Tibial artery (tissue), 4 donors: Measurements from ENCODE around the gene TTC21A.
"Not testable (repeated sequence)": the region's sequence is repeated elsewhere in the genome, so short reads cannot be mapped to it uniquely, and the experiment has no call there.

Source experiments
- DNase-seq, 2 donors: peaks; one replicate each; pipeline ENCODE4 v3.0.0-alpha.2; 2019
- H3K27ac ChIP-seq, 2 donors: fragments of 200-600 bp; sonication (generic) in 1 of 2; 1 replicate in 1 of 2; 2 replicates in 1 of 2; pipeline ENCODE4 v1.5.1; 2018 to 2019; ENCODE audit warnings: mild to moderate bottlenecking in 1 of 2
- H3K27me3 ChIP-seq, 2 donors: fragments of 200-600 bp; sonication (generic) in 1 of 2; one replicate each; pipeline versions ENCODE4 v1.5.1 to v1.6.0; 2016 to 2019
- H3K36me3 ChIP-seq, 3 donors: fragments of 200-600 bp; sonication (generic) in 2 of 3; one replicate each; pipeline ENCODE4 v1.5.1; 2016 to 2019; ENCODE audit warnings: mild to moderate bottlenecking in 2 of 3
- H3K4me1 ChIP-seq, 4 donors: fragments of 200-600 bp; sonication (generic) in 2 of 4; 1 replicate in 3 of 4; 2 replicates in 1 of 4; pipeline ENCODE4 v1.5.1; 2016 to 2019
- H3K4me3 ChIP-seq, 2 donors: fragments of 200-600 bp; sonication (generic) in 1 of 2; 1 replicate in 1 of 2; 2 replicates in 1 of 2; pipeline ENCODE4 v1.5.1; 2018 to 2019; ENCODE audit warnings: mild to moderate bottlenecking in 2 of 2
- H3K9me3 ChIP-seq, 3 donors: fragments of 200-600 bp; sonication (generic) in 1 of 3; one replicate each; pipeline ENCODE4 v1.5.1; 2016 to 2019
- intact Hi-C: fragments of 100-400 bp; cut with DNase I; formaldehyde crosslinking; loops from one replicate; pipeline ENCODE4 v1.15.0; 2023; ENCODE audit warnings: low total_unique reads
- TF ChIP-seq, protein P1 (sequence below), 2 experiments: fragments of 200-600 bp in 1 of 2; fragments of 450-650 bp in 1 of 2; IDR thresholded peaks; one replicate each; pipeline ENCODE4 v1.5.1; 2017 to 2019; ENCODE audit warnings: antibody characterized with exemption in 2 of 2, mild to moderate bottlenecking in 1 of 2, moderate library complexity in 1 of 2

The TTC21A gene

GRCh38 chr3:39169712-39170111 lies 62.2 kb downstream of the TTC21A start:
- TF ChIP-seq, protein P1, sequence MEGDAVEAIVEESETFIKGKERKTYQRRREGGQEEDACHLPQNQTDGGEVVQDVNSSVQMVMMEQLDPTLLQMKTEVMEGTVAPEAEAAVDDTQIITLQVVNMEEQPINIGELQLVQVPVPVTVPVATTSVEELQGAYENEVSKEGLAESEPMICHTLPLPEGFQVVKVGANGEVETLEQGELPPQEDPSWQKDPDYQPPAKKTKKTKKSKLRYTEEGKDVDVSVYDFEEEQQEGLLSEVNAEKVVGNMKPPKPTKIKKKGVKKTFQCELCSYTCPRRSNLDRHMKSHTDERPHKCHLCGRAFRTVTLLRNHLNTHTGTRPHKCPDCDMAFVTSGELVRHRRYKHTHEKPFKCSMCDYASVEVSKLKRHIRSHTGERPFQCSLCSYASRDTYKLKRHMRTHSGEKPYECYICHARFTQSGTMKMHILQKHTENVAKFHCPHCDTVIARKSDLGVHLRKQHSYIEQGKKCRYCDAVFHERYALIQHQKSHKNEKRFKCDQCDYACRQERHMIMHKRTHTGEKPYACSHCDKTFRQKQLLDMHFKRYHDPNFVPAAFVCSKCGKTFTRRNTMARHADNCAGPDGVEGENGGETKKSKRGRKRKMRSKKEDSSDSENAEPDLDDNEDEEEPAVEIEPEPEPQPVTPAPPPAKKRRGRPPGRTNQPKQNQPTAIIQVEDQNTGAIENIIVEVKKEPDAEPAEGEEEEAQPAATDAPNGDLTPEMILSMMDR (IDR thresholded peaks at IDR 0.05) = no peak

GRCh38 chr3:39170461-39170860 lies 63.0 kb downstream of the TTC21A start:
- intact Hi-C loops = no loop called here
- no peak for DNase-seq
- H3K4me3 ChIP-seq = no peak overlapping the region

More at GRCh38 chr3:39169712-39170111, 62.2 kb downstream of the TTC21A start:
- no peak for DNase-seq
- H3K27me3 ChIP-seq = no peaks in the 10 kb centered on the region
- intact Hi-C loops = no loop called here
- no peaks in the 10 kb centered on the region for H3K9me3 ChIP-seq
- peaks cover 0 to 5% (median 0%) of the 10 kb centered on the region in 4 donors for H3K4me1 ChIP-seq
- H3K4me3 ChIP-seq = no peak overlapping the region
- no peaks in the 10 kb centered on the region for H3K36me3 ChIP-seq
- no peak overlapping the region for H3K27ac ChIP-seq

DNA sequence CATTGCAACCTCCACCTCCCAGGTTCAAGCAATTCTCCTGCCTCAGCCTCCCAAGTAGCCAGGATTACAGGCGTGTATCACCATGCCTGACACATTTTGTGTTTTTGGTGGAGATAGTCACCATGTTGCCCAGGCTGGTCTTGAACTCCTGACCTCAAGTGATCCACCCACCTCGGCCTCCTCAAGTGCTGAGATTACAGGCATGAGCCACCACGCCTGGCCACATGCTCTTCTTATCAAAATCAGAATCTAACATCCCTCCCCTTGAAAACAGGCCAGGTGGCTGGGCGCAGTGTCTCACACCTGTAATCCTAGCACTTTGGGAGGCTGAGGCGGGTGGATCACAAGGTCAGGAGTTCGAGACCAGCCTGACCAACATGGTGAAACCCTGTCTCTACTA lies 63.4 kb downstream of the TTC21A start:
- H3K4me3 ChIP-seq, H3K9me3 ChIP-seq, H3K4me1 ChIP-seq, H3K36me3 ChIP-seq, intact Hi-C loops, H3K27me3 ChIP-seq, H3K27ac ChIP-seq: not testable (repeated sequence)
- peak in 1 of 2 donors; percentile 32 for DNase-seq

More at GRCh38 chr3:39170461-39170860, 63.0 kb downstream of the TTC21A start:
- Histone ChIP-seq H3K9me3 (no peaks in the 10 kb centered on the region), H3K4me1 (peaks cover 0 to 5% (median 0%) of the 10 kb centered on the region in 4 donors), H3K27ac (no peak overlapping the region), H3K36me3 (no peaks in the 10 kb centered on the region), H3K27me3 (no peaks in the 10 kb centered on the region)
- TF ChIP-seq, protein P1 (IDR thresholded peaks at IDR 0.05) = no peak

- H3K9me3 ChIP-seq = no peaks in the 10 kb centered on the region
- intact Hi-C loops = no loop called here
- no peak overlapping the region for H3K27ac ChIP-seq
- no peaks in the 10 kb centered on the region for H3K36me3 ChIP-seq
- H3K27me3 ChIP-seq = no peaks in the 10 kb centered on the region
- H3K4me3 ChIP-seq = no peak overlapping the region
- DNase-seq = no peak
- TF ChIP-seq, protein P1 (IDR thresholded peaks at IDR 0.05) = no peak
- peaks cover 0 to 4% (median 2%) of the 10 kb centered on the region in 4 donors for H3K4me1 ChIP-seq
Measured at GRCh38 chr3:39171860-39172259, 64.4 kb downstream of the TTC21A start.

DNA sequence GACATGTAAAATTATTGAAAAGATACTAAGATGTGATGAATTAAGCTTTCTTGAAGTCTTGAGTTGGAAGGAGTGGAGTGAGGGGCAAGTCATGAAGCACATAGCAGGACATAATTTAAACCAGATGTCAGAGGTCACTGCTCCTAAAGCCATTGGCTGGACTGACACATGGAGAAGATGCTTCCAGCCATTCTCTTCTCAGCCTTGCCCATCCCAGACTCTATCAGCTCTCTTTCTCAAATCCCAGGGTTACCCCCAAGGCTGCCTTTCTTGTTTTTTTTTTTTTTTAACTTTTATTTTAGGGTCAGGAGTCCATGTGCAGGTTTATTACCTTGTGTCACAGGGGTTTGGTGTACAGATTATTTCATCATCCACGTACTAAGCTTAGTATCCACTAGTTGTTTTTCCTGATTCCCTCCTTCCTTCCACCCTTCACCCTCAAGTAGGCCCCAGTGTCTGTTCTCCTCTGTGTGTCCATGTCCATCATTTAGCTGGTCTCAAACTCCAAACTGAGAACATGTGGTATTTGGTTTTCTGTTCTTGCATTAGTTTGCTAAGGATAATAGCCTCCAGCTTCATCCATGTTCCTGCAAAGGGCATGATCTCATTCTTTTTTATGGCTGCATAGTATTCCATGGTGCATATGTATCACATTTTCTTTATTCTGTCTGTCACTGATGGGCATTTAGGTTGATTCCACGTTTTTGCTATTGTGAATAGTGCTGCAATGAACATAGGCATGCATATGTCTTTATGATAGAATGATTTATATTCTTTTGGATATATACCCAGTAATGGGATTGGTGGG lies 66.0 kb downstream of the TTC21A start:
- Histone ChIP-seq H3K27me3 (no peaks in the 10 kb centered on the region), H3K27ac (no peak overlapping the region), H3K4me1 (peaks cover 0 to 16% (median 8%) of the 10 kb centered on the region in 4 donors), H3K4me3 (no peak overlapping the region), H3K9me3 (no peaks in the 10 kb centered on the region), H3K36me3 (no peaks in the 10 kb centered on the region)
- intact Hi-C loops = no loop called here
- DNase-seq = no peak
- TF ChIP-seq, protein P1 (IDR thresholded peaks at IDR 0.05) = no peak

DNA sequence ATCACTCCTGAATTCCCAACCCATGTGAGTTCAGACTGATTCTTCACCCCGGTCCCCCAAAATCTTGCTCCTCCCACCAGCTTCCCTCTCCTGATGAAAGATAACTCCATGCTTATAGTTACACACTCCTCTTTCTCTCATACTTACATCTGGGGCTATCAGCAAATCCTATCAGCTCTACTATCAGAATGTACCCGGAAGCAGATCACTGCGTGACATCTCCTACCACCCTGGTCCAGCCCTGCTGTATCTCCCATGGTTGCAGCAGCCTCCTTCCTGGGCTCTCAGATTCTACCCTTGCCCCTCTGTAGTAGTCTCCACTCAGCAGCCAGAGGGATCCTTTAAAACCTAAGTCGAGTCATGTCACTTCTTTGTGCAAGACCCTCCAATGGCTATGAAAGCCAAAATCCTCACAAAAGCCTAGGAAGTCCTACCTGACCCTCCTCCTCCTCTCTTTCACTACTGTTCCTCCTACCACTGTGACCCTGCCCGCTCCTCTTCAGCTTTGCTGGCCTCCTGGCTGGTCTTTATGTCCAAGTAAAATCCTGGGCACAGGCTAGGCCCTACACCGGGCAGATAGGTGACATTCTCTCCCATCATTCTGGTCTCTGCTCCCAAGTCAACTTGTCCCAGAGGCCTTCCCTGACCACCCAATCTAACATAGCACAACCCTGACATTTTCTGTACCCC lies 68.7 kb downstream of the TTC21A start:
- intact Hi-C loops = loop anchor here (2.0 kb wide), 1 partner anchor 21 kb away; no protein-coding TSS in a partner anchor

More for the DNA sequence above, 68.7 kb downstream of the TTC21A start:
- Histone ChIP-seq H3K36me3 (no peaks in the 10 kb centered on the region), H3K4me3 (no peak overlapping the region), H3K4me1 (peaks cover 0 to 39% (median 30%) of the 10 kb centered on the region in 4 donors), H3K27me3 (no peaks in the 10 kb centered on the region), H3K9me3 (no peaks in the 10 kb centered on the region), H3K27ac (peak overlapping the region; percentile 91 to 93)
- no peak for DNase-seq
- TF ChIP-seq, protein P1 (IDR thresholded peaks at IDR 0.05) = no peak
